GM21360 (cell line): Measurements from ENCODE around the gene LIME1.

Experiments
- ATAC-seq: cut with Tn5 transposase; IDR thresholded peaks from one replicate; pipeline ENCODE4 v1.9.1; 2021; ENCODE audit warnings: mild to moderate bottlenecking, moderate library complexity; ENCODE audit not compliant: unreplicated experiment

LIME1 gene, protein sequence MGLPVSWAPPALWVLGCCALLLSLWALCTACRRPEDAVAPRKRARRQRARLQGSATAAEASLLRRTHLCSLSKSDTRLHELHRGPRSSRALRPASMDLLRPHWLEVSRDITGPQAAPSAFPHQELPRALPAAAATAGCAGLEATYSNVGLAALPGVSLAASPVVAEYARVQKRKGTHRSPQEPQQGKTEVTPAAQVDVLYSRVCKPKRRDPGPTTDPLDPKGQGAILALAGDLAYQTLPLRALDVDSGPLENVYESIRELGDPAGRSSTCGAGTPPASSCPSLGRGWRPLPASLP

DNA sequence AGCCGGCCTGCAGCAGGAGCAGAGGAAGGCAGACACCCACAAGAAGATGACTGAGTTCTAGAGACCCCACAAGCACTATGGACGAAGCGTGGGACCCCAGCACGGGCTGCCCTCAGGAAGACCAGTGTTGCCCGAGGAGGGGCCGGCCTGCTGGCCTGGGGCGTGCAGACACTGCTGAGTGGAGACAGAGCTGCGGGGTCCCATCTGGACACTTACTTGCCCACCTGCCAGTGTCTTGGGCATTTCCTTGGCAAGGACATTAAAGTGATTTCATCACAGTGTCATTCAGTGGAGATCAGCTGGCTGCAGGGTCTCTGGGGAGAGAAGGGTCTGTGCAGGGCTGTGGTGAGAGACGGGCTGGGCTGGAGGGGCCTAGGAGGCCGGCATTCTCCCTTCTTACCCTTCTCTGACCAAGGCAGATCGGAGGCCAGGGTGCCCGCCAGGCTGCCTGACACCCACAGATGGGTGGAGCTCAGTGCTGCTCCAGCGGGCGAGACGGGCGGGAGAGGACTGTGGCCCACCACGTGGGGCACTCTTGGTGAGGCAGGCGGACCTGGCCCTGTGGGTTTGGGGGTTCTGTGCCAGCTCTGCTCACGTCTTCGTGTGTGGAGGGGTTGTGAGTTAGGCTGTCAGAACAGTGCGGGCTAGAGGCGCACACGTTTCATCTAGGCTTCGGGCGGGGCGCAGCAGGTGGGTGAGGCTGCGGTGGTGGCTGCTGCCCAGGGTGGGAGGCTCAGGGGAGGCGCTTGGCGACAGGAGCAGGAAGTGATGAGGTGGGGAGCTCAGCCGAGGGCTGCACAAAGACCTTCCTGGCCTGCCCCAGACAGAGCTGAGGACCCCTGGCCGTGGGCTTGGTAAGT, at the start of gene LIME1:
TSS of gene LIME1 (plus strand) at position 806 of the 860 bp plus-strand sequence. CDS start 886 bp downstream, outside the sequence.
- ATAC-seq: no peak

GRCh38 chr20:63687419-63688178, 48.9 kb upstream of the LIME1 start:
- no peak for ATAC-seq

GRCh38 chr20:63688228-63689045, 48.0 kb upstream of the LIME1 start:
- ATAC-seq: no peak

DNA sequence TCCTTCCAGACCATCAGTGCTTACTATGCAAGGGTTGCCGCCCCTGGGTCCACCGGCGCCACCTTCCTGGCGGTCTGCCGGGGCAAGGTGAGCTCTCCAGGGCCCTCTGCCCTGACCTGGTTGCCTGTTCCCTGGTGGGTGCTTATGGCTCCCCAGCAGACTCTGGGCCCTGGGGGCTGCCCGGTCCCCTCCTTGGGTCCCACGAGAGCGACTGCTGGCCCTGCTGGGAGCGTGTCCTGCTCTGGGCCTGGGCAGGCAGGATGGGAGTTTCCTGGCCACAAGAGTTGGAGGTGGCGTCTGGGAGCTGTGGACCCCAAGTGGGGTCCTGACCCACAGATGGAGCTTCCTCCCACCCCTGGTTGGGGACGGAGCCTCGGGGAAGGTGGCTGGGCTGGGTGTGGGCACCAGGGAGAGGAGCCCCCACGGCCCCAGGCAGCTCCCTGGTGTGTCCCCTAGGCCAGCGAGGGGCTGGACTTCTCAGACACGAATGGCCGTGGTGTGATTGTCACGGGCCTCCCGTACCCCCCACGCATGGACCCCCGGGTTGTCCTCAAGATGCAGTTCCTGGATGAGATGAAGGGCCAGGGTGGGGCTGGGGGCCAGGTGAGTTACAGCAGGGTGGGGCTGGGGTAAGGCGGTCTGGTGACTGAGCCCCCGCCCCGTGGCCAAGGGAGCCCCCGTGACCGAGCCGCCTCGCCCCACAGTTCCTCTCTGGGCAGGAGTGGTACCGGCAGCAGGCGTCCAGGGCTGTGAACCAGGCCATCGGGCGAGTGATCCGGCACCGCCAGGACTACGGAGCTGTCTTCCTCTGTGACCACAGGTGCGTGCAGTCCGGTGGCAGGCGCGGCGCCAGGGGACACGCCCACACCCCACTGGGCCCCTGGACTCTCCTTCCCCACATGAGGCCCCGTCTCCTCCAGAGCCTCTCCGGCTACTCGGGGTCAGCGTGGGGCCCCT, 47.1 kb upstream of the LIME1 start:
- ATAC-seq: no peak

DNA sequence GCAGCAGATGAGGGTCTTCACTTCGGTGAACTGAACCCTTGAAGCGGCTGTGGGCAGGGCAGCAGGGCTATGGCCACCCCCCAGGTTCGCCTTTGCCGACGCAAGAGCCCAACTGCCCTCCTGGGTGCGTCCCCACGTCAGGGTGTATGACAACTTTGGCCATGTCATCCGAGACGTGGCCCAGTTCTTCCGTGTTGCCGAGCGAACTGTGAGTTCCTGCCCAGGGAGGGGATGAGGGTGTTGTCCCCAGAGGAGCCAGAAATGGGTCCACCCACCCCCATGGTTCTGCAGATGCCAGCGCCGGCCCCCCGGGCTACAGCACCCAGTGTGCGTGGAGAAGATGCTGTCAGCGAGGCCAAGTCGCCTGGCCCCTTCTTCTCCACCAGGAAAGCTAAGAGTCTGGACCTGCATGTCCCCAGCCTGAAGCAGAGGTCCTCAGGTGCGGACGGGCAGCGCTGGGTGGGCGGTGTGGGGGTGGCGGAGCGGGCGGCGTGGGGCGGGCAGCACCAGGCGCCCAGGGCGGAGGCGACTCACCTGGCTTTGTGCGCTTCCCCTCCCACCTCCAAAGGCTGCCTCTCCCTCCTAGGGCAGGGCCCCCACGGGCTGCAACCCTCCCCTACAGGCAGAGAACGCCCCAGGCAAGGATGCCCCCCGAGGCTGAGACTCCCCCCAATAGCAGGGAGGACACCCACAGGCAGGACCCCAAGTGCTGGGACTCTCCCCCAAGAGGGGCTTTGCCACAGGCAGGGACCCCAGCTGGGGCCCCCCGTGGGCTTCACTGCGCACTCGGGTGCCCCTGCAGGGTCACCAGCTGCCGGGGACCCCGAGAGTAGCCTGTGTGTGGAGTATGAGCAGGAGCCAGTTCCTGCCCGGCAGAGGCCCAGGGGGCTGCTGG, 46.2 kb upstream of the LIME1 start:
- ATAC-seq: no peak

DNA sequence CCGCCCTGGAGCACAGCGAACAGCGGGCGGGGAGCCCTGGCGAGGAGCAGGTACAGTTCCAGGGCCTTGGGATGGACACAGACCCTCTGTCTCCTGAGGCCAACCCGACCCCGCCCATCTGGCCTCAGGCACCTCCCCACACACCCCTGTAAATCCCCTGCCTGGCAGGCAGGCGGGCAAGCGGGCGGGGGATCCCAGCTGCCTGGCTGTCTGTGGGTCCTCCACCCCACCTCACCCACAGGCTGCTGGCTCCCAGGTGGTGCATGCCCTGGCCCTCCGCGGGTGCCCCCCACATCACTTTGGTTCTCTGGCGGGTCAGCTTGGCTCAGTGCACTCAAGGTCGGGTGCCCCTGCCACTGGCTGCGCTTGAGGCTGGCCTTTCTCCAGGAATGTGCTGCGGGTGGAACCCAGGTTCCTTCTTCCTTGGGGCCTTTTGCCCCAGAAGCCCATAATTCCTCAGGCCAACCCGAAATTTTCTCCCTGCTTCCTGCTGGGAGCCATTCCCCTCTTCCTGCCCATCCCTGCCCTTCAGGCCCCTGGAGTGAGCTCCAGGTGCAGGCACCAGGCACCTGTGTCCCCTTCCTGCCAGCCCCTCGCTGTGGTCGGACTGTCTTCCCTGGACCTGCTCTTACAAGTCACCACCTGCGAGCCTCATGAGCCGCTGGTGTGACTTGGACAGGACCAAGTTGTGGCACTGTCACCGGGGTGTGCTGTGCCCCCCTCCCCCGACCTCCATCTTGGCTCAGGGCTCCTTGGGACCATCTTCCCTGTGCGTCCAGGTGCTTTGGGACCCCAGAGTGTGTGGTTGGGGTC, 45.4 kb upstream of the LIME1 start:
- no peak for ATAC-seq

DNA sequence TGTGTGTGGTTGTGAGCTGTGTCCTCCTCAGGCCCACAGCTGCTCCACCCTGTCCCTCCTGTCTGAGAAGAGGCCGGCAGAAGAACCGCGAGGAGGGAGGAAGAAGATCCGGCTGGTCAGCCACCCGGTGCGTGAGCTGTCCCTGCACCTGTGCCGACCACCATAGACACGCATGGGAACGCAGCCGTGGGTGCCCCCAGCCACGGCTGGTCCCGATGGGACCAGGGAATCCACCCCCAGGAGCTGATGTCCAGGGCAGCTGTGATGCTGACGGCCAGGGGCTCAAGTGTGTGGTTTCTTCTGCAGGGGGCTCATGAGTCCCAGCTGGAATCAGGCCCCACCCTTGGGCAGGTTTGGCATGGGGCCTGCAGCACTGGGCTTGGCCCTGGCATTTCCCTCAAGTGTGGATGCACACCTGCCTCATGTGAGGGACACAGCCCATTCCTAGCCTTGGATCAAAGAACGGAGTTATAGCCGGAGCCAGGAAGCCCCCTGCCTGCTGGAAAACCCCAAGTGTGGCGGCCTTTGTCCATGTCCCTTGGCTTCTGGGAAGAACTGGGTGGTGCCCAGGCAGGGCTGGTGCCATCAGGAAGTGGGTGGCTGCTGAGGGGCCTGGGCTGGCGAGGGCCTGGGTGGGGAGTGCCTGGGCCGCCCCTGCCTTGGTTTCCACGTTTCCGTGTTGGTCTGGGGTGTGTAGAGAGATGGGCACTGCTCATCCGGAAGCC, 44.6 kb upstream of the LIME1 start:
- ATAC-seq: no peak

DNA sequence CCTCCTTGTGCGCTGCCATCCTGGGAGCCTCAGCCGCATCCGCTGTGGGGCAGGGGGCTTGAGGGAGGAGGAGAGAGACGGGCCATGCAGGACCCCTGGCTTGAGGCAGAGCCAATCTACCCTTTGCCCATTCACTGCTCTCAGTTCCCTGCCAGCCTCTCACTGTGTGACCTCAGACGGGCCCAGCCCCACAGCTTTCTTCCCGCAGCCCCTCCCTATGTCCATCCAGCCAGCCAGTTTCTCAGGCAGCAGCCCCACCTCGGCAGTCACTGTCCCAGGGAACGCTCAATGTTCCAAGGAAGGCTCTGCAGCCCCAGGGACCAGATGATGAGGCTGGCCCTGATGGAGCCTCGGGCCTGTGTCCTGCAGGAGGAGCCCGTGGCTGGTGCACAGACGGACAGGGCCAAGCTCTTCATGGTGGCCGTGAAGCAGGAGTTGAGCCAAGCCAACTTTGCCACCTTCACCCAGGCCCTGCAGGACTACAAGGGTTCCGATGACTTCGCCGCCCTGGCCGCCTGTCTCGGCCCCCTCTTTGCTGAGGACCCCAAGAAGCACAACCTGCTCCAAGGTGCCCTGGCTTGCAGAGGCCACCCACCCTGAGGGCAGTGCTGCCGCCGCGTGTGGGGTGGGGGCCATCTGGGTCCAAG, 43.9 kb upstream of the LIME1 start:
- ATAC-seq: no peak

- ATAC-seq: no peak
These were observed 43.3 kb upstream of the LIME1 start for GRCh38 chr20:63693083-63693732.

DNA sequence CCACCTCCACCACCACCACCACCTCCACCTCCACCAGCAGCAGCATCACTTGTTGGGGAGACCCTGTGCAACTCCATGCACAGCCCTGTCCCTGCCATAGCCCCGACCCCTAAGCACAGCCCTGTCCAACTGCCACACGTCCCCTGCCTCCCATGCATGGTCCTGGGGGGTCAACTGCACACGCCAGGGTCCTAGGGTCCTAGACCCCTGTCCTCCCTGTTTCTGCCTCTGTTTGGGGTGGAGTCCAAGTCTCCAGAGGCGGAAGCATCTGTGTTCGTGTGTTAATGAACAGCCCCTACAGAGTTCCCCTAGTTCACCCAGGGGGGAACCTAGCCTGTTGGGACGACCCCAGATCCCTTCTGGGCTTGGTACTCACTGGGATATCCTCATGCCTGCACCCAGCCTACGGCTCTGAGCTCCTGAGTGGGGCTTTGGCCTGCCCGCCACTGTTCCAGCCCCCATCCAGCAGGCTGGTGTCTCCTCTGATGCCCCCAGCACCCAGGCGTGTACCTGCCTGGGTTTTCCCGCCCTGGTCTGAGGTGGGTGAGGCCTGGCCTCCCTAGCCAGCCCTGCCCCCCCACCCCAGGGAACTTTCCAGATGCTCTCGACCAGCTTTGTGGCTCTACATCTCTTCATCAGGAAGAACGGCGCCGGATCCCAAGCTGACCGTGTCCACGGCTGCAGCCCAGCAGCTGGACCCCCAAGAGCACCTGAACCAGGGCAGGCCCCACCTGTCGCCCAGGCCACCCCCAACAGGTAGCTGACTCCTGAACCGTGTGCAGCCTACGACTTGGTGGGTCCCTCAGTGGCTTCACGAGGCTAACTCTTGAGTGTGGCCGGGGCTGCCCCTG, 42.5 kb upstream of the LIME1 start:
- ATAC-seq: no peak

GRCh38 chr20:63694584-63695423, 41.7 kb upstream of the LIME1 start:
- ATAC-seq: no peak

- no peak for ATAC-seq
These were observed 40.8 kb upstream of the LIME1 start for GRCh38 chr20:63695424-63696305.

GRCh38 chr20:63696306-63696627, 40.2 kb upstream of the LIME1 start:
- no peak for ATAC-seq
